Neutrophil (primary cell): ENCODE measurements around the gene GRID2.

Source experiments
- H3K27ac ChIP-seq: fragments of 200-600 bp; sonication (generic); 2 replicates; pipeline ENCODE4 v1.5.1; 2016; ENCODE audit warnings: mild to moderate bottlenecking, moderate library complexity
- H3K27me3 ChIP-seq: fragments of 200-600 bp; sonication (generic); 2 replicates; pipeline ENCODE4 v1.6.0; 2016; ENCODE audit warnings: mild to moderate bottlenecking
- H3K36me3 ChIP-seq: fragments of 200-600 bp; sonication (generic); 2 replicates; pipeline ENCODE4 v1.5.1; 2017
- H3K4me1 ChIP-seq, 2 experiments: fragments of 200-600 bp in 1 of 2; sonication (generic) in 1 of 2; 1 replicate in 1 of 2; 2 replicates in 1 of 2; pipeline versions ENCODE4 v1.5.1 to v1.6.1; 2013 to 2016; ENCODE audit warnings: low read depth in 1 of 2, low read length in 1 of 2, mild to moderate bottlenecking in 1 of 2, moderate library complexity in 1 of 2; ENCODE audit not compliant: control insufficient read depth in 1 of 2, insufficient read depth in 1 of 2
- H3K4me3 ChIP-seq, 2 experiments: fragments of 200-600 bp in 1 of 2; sonication (generic) in 1 of 2; 1 replicate in 1 of 2; 2 replicates in 1 of 2; pipeline ENCODE4 v1.5.1; 2013 to 2016; ENCODE audit warnings: low read depth in 1 of 2, low read length in 1 of 2, mild to moderate bottlenecking in 1 of 2, moderate library complexity in 1 of 2
- H3K9me3 ChIP-seq: fragments of 200-600 bp; sonication (generic); 2 replicates; pipeline ENCODE4 v1.5.1; 2016
- TF ChIP-seq, protein P1 (sequence below): fragments of 200-600 bp; sonication (generic); IDR thresholded peaks from 2 replicates; pipeline ENCODE4 v1.5.1; 2016; ENCODE audit warnings: antibody characterized with exemption

The GRID2 gene

GRCh38 chr4:93018243-93018642, 714.5 kb downstream of the GRID2 start:
- H3K4me3 ChIP-seq = no peak overlapping the region
- TF ChIP-seq, protein P1, sequence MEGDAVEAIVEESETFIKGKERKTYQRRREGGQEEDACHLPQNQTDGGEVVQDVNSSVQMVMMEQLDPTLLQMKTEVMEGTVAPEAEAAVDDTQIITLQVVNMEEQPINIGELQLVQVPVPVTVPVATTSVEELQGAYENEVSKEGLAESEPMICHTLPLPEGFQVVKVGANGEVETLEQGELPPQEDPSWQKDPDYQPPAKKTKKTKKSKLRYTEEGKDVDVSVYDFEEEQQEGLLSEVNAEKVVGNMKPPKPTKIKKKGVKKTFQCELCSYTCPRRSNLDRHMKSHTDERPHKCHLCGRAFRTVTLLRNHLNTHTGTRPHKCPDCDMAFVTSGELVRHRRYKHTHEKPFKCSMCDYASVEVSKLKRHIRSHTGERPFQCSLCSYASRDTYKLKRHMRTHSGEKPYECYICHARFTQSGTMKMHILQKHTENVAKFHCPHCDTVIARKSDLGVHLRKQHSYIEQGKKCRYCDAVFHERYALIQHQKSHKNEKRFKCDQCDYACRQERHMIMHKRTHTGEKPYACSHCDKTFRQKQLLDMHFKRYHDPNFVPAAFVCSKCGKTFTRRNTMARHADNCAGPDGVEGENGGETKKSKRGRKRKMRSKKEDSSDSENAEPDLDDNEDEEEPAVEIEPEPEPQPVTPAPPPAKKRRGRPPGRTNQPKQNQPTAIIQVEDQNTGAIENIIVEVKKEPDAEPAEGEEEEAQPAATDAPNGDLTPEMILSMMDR = no peak
- no peak overlapping the region for H3K27ac ChIP-seq
- no peaks in the 10 kb centered on the region for H3K4me1 ChIP-seq
- no peaks in the 10 kb centered on the region for H3K9me3 ChIP-seq
- H3K36me3 ChIP-seq = no peaks in the 10 kb centered on the region
- H3K27me3 ChIP-seq = no peaks in the 10 kb centered on the region

- no peaks in the 10 kb centered on the region for H3K4me1 ChIP-seq
- H3K4me3 ChIP-seq = no peak overlapping the region
- no peak overlapping the region for H3K27ac ChIP-seq
- TF ChIP-seq, protein P1 = no peak
- H3K27me3 ChIP-seq = no peaks in the 10 kb centered on the region
- H3K36me3 ChIP-seq = no peaks in the 10 kb centered on the region
- no peaks in the 10 kb centered on the region for H3K9me3 ChIP-seq
Measured at GRCh38 chr4:93018806-93019205, 715.0 kb downstream of the GRID2 start.

DNA sequence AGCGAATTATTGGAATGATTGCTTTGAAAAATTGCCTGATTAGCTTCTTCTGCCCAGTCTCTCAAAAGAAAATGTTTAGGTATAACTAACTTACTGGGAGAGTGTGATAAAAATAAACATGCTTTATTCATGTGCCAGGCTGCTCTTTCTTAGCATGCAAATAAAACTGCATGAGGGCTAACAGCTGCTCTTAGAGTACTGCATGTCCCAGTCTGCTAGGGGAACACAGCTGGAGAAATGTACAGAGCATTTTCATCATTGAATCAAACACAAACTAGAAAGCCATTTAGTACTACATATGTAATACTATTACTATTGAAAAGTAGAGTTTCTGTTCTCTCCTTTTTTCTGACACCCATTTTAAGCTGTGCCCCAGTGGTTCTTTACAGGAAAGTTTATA, 726.0 kb downstream of the GRID2 start:
- no peak overlapping the region for H3K27ac ChIP-seq
- H3K36me3 ChIP-seq = no peaks in the 10 kb centered on the region
- H3K4me3 ChIP-seq = no peak overlapping the region
- TF ChIP-seq, protein P1 = no peak
- H3K4me1 ChIP-seq = no peaks in the 10 kb centered on the region
- no peaks in the 10 kb centered on the region for H3K9me3 ChIP-seq
- no peaks in the 10 kb centered on the region for H3K27me3 ChIP-seq

- no peaks in the 10 kb centered on the region for H3K27me3 ChIP-seq
- no peak overlapping the region for H3K27ac ChIP-seq
- no peak overlapping the region for H3K4me3 ChIP-seq
- no peaks in the 10 kb centered on the region for H3K4me1 ChIP-seq
- H3K9me3 ChIP-seq = no peaks in the 10 kb centered on the region
- TF ChIP-seq, protein P1 = no peak
- no peaks in the 10 kb centered on the region for H3K36me3 ChIP-seq
Measured at GRCh38 chr4:93030670-93031069, 726.9 kb downstream of the GRID2 start.

GRCh38 chr4:93031431-93032098, 727.8 kb downstream of the GRID2 start:
- no peaks in the 10 kb centered on the region for H3K4me1 ChIP-seq
- H3K4me3 ChIP-seq = no peak overlapping the region
- TF ChIP-seq, protein P1 = no peak
- H3K27me3 ChIP-seq = no peaks in the 10 kb centered on the region
- H3K27ac ChIP-seq = no peak overlapping the region
- H3K9me3 ChIP-seq = no peaks in the 10 kb centered on the region
- H3K36me3 ChIP-seq = no peaks in the 10 kb centered on the region
